ENCODE measurements around the gene SMCO2. TPM values are rescaled to one million over a fixed set of nuclear protein-coding genes. Genes with fewer than 3 reads are reported as not detected.

SMCO2 gene
- total and polyA plus RNA-seq, 4 donors = 0.16 to 0.33 (median 0.31) TPM; not detected in 1

GRCh38 chr12:27508736-27509431 lies 62.3 kb downstream of the SMCO2 start:
- H3K36me3 ChIP-seq (ENCODE audit: control insufficient read depth in 4 of 4, insufficient read depth in 4 of 4, low read length in 4 of 4) = no peaks in the 10 kb centered on the region
- H3K9ac ChIP-seq (ENCODE audit: insufficient read depth in 1 of 2, low read length in 2 of 2) = no peak overlapping the region
- DNase-seq (no peak), ATAC-seq (ENCODE audit: insufficient read depth, low FRiP score) (no peak)
- no peak for TF ChIP-seq CTCF (IDR thresholded peaks at IDR 0.05; ENCODE audit: control extremely low read depth, extremely low read depth)
- H3K27ac ChIP-seq (ENCODE audit: low read depth in 1 of 2, low read length in 1 of 2) = peak overlapping the region in 1 of 2 donors; percentile 24
- H3K9me3 ChIP-seq (ENCODE audit: control insufficient read depth in 4 of 4, insufficient read depth in 3 of 4, low read length in 3 of 4) = no peaks in the 10 kb centered on the region
- H3K4me3 ChIP-seq = no peak overlapping the region
- no peaks in the 10 kb centered on the region for H3K27me3 ChIP-seq (ENCODE audit: control insufficient read depth in 3 of 3, insufficient read depth in 3 of 3, low read length in 2 of 3)
- 82 to 87% methylated on average over 5 of the region's 5 CpGs for WGBS, 2 donors
- H3K4me1 ChIP-seq (ENCODE audit: control insufficient read depth in 5 of 5, insufficient read depth in 5 of 5, low read length in 5 of 5) = peaks cover 0 to 11% (median 7%) of the 10 kb centered on the region in 5 donors

- TF ChIP-seq CTCF (IDR thresholded peaks at IDR 0.05; ENCODE audit: control extremely low read depth, extremely low read depth) = no peak
- 66 to 80% methylated on average over 6 of the region's 6 CpGs for WGBS, 2 donors
- Histone ChIP-seq H3K9me3 (ENCODE audit: control insufficient read depth in 4 of 4, insufficient read depth in 3 of 4, low read length in 3 of 4) (no peaks in the 10 kb centered on the region), H3K27me3 (ENCODE audit: control insufficient read depth in 3 of 3, insufficient read depth in 3 of 3, low read length in 2 of 3) (no peaks in the 10 kb centered on the region), H3K36me3 (ENCODE audit: control insufficient read depth in 4 of 4, insufficient read depth in 4 of 4, low read length in 4 of 4) (no peaks in the 10 kb centered on the region), H3K27ac (ENCODE audit: low read depth in 1 of 2, low read length in 1 of 2) (peak overlapping the region in 1 of 2 donors; percentile 74), H3K4me3 (no peak overlapping the region), H3K9ac (ENCODE audit: insufficient read depth in 1 of 2, low read length in 2 of 2) (peak overlapping the region in 1 of 2 donors; percentile 42), H3K4me1 (ENCODE audit: control insufficient read depth in 5 of 5, insufficient read depth in 5 of 5, low read length in 5 of 5) (peaks cover 0 to 11% (median 7%) of the 10 kb centered on the region in 5 donors)
- ATAC-seq (ENCODE audit: insufficient read depth, low FRiP score) = no peak
- peak in 2 of 3 donors; percentile 59 to 79 for DNase-seq
Observed at GRCh38 chr12:27511031-27511722, 64.6 kb downstream of the SMCO2 start.

GRCh38 chr12:27511723-27512045 lies 65.1 kb downstream of the SMCO2 start:
- ATAC-seq (ENCODE audit: insufficient read depth, low FRiP score) = no peak
- WGBS, 2 donors = 78 to 88% methylated on average over 3 of the region's 3 CpGs
- H3K4me3 ChIP-seq = no peak overlapping the region

More at GRCh38 chr12:27511723-27512045, 65.1 kb downstream of the SMCO2 start:
- peak overlapping the region in 1 of 2 donors; percentile 42 for H3K9ac ChIP-seq (ENCODE audit: insufficient read depth in 1 of 2, low read length in 2 of 2)
- H3K27ac ChIP-seq (ENCODE audit: low read depth in 1 of 2, low read length in 1 of 2) = peak overlapping the region in 1 of 2 donors; percentile 74
- peaks cover 0 to 11% (median 7%) of the 10 kb centered on the region in 5 donors for H3K4me1 ChIP-seq (ENCODE audit: control insufficient read depth in 5 of 5, insufficient read depth in 5 of 5, low read length in 5 of 5)
- no peaks in the 10 kb centered on the region for H3K27me3 ChIP-seq (ENCODE audit: control insufficient read depth in 3 of 3, insufficient read depth in 3 of 3, low read length in 2 of 3)
- no peak for DNase-seq
- H3K36me3 ChIP-seq (ENCODE audit: control insufficient read depth in 4 of 4, insufficient read depth in 4 of 4, low read length in 4 of 4) = no peaks in the 10 kb centered on the region
- no peak for TF ChIP-seq CTCF (IDR thresholded peaks at IDR 0.05; ENCODE audit: control extremely low read depth, extremely low read depth)
- H3K9me3 ChIP-seq (ENCODE audit: control insufficient read depth in 4 of 4, insufficient read depth in 3 of 4, low read length in 3 of 4) = no peaks in the 10 kb centered on the region

Measured in lung (tissue), 12 donors.